ENCODE data around the gene TAF4B.
"Not testable (repeated sequence)": the region's sequence is repeated elsewhere in the genome, so short reads cannot be mapped to it uniquely, and the experiment has no call there.

Gene TAF4B

GRCh38 chr18:26237363-26237762, 11.1 kb downstream of the TAF4B start:
- not testable (repeated sequence) for DNase-seq

GRCh38 chr18:26238718-26239117, 12.5 kb downstream of the TAF4B start:
- not testable (repeated sequence) for DNase-seq

- not testable (repeated sequence) for DNase-seq
Measured at GRCh38 chr18:26242392-26242791, 16.1 kb downstream of the TAF4B start.

GRCh38 chr18:26245434-26245833, 19.2 kb downstream of the TAF4B start:
- not testable (repeated sequence) for DNase-seq

- DNase-seq: no peak
Measured at GRCh38 chr18:26252411-26252810, 26.2 kb downstream of the TAF4B start.

GRCh38 chr18:26254808-26255207, 28.6 kb downstream of the TAF4B start:
- not testable (repeated sequence) for DNase-seq

- DNase-seq: no peak
Measured at GRCh38 chr18:26255695-26256622, 29.7 kb downstream of the TAF4B start.

- no peak for DNase-seq
Measured at GRCh38 chr18:26258711-26259110, 32.5 kb downstream of the TAF4B start.

- DNase-seq: not testable (repeated sequence)
Measured at GRCh38 chr18:26259416-26259815, 33.2 kb downstream of the TAF4B start.

GRCh38 chr18:26262156-26262555, 35.9 kb downstream of the TAF4B start:
- DNase-seq: no peak

GRCh38 chr18:26267357-26267930, 41.2 kb downstream of the TAF4B start:
- DNase-seq: no peak

- DNase-seq: no peak
Measured at GRCh38 chr18:26268454-26268853, 42.2 kb downstream of the TAF4B start.

GRCh38 chr18:26271917-26272549, 45.8 kb downstream of the TAF4B start:
- no peak for DNase-seq

- DNase-seq: no peak
Measured at GRCh38 chr18:26277374-26277773, 51.1 kb downstream of the TAF4B start.

GRCh38 chr18:26279428-26279827, 53.2 kb downstream of the TAF4B start:
- no peak for DNase-seq

- no peak for DNase-seq
Measured at GRCh38 chr18:26286008-26286407, 59.8 kb downstream of the TAF4B start.

- no peak for DNase-seq
Measured at GRCh38 chr18:26287644-26288043, 61.4 kb downstream of the TAF4B start.

GRCh38 chr18:26290385-26290784, 64.1 kb downstream of the TAF4B start:
- no peak for DNase-seq

GRCh38 chr18:26293982-26294381, 67.7 kb downstream of the TAF4B start:
- no peak for DNase-seq

GRCh38 chr18:26298107-26298506, 71.9 kb downstream of the TAF4B start:
- no peak for DNase-seq

GRCh38 chr18:26301681-26302080, 75.4 kb downstream of the TAF4B start:
- DNase-seq: no peak

GRCh38 chr18:26303222-26303621, 77.0 kb downstream of the TAF4B start:
- not testable (repeated sequence) for DNase-seq

- DNase-seq: no peak
Measured at GRCh38 chr18:26304511-26304910, 78.3 kb downstream of the TAF4B start.
